GM12873 (cell line): ENCODE measurements around the gene MAPKAP1.

Source experiments
- TF ChIP-seq, protein P1 (sequence below): IDR thresholded peaks from 2 replicates; pipeline ENCODE4 v1.5.1; 2012; ENCODE audit warnings: low read depth, mild to moderate bottlenecking, moderate library complexity, low read length, control low read depth; ENCODE audit not compliant: insufficient read depth; ENCODE audit errors: missing control alignments

Gene MAPKAP1

DNA sequence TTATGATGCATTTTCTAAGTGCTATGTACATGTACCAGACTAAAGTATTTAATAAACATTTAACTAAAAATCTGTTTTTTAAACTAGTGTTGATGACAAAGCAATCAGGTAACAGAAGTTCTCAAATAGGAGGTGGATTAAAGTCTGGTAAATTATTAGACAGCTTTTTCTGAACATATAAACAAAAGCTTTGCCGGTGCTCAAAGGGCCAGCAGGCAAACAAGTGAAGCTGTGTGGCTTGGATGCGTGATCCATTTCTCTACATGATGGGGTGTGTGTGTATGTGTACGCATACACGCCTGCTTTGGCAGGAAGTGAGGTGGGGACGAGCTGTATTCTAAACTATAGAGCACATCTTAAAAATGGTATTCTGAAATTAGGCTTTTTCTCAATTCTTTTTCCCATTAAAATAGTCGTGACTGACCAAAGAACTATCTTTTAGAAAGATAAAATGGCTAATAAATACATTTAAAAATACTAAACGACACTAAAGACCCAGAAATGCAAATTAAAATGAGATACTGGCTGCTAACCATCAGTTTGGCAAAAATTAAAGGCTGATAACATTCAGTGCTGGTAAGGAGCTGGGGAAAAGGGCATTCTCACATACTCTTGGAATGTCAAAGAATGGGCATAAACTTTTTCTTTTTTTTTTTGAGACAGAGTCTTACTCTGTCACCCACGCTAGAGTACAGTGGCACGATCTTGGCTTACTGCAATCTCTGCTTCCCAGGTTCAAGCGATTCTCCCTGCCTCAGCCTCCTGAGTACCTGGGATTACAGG lies 174.0 kb downstream of the MAPKAP1 start:
- TF ChIP-seq, protein P1, sequence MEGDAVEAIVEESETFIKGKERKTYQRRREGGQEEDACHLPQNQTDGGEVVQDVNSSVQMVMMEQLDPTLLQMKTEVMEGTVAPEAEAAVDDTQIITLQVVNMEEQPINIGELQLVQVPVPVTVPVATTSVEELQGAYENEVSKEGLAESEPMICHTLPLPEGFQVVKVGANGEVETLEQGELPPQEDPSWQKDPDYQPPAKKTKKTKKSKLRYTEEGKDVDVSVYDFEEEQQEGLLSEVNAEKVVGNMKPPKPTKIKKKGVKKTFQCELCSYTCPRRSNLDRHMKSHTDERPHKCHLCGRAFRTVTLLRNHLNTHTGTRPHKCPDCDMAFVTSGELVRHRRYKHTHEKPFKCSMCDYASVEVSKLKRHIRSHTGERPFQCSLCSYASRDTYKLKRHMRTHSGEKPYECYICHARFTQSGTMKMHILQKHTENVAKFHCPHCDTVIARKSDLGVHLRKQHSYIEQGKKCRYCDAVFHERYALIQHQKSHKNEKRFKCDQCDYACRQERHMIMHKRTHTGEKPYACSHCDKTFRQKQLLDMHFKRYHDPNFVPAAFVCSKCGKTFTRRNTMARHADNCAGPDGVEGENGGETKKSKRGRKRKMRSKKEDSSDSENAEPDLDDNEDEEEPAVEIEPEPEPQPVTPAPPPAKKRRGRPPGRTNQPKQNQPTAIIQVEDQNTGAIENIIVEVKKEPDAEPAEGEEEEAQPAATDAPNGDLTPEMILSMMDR, result no peak

DNA sequence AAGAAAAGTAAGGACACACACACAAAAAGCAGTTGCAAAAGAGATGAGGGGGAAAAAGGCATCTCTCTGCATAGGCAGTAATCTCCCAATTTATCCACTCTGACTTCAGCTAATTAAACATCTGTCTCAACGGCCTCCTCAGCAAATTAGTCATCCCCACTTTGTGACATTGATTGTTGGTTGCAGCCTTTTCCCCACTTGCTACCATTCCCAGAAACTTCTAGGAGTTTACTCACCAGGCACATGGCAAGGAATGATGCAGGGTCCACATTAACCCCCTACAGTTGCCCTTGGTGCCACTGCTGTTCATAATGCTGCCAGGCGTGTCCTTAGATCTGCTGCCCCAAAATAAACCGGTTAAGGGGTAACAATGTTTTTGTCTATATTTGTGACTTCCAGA lies 174.6 kb downstream of the MAPKAP1 start:
- TF ChIP-seq, protein P1, result no peak

DNA sequence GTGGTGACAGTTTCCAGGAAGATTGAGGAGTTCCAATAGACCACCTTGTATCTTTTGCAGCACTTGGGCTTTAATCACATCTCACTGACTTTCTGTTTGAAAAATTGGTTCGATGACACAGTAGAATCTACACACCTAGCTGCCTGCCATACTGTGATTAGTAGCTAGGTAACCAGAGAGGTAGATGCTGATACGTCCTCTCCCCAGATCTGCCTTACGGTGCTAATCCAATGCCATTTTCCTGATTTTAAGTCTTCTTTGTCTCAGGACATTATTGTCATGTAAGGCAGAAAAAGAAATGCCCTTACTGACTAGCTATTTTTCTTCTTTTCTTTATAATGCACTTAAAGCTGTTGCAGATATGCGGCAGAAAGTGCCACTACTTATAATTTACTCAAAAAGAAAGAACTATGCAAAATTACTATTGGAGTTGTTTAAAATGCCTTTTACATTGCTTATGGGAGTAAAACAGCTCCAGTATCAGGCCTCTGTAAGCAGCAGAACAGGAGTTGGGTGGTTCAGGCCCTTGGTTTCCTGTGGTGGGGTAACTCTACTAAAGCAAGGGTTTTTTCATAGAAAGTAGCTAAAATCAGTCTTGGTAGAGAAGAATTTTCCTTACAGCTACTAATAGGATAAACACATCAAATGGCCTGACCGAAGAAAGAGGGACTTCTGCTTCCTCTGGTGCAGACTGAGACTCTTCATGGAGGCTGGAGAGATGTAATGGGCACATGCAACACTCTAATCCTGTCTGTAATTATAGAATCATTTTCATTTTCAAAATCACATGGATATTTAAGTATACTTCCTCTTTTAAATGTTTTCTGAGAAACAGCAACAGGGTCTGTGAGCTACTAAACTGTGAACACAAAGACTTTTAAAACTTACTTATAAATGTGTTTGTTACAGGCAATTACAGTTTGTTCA lies 177.2 kb downstream of the MAPKAP1 start:
- TF ChIP-seq, protein P1, result no peak

DNA sequence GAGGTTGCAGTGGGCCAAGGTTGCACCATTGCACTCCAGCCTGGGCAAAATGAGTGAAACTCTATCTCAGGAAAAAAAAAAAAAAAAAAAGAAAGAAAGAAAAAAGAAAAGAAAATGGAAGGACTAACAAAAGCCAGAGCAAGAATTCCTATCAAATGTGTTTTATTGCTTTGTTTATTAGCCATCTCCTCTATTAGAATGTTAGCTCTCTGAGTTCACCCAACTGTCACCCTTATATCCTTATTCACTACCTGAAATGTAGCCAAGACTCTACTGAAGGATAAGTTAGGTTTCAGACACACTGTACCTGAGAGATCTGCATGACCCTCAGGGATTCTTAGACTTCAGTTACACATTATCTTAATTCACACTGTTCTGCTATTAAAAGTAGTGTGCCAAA lies 177.9 kb downstream of the MAPKAP1 start:
- TF ChIP-seq, protein P1, result no peak

DNA sequence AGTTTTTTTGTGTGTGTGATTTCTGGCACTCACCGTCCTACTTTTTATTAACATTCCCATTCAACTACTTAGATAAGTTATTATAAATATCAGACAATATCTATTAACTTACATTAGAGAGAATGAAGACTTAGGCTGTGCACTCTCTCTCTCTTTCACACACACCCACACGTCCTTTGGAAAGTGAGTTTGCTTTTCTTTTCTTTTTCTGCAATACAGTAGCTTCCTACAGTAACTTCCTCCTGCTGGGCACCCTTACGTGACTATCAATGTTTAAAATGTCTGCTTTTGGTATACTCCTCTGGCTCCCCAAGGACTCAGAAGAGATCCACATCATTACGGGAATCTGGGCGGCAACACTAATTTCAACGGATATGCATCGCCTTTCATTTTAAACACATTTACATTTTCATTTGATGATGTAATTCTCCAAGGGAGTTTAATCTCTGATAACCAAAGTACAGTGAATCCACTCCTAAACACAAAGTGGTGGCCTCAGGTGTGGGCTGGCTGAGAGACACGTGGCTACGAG lies 179.5 kb downstream of the MAPKAP1 start:
- TF ChIP-seq, protein P1, result no peak

DNA sequence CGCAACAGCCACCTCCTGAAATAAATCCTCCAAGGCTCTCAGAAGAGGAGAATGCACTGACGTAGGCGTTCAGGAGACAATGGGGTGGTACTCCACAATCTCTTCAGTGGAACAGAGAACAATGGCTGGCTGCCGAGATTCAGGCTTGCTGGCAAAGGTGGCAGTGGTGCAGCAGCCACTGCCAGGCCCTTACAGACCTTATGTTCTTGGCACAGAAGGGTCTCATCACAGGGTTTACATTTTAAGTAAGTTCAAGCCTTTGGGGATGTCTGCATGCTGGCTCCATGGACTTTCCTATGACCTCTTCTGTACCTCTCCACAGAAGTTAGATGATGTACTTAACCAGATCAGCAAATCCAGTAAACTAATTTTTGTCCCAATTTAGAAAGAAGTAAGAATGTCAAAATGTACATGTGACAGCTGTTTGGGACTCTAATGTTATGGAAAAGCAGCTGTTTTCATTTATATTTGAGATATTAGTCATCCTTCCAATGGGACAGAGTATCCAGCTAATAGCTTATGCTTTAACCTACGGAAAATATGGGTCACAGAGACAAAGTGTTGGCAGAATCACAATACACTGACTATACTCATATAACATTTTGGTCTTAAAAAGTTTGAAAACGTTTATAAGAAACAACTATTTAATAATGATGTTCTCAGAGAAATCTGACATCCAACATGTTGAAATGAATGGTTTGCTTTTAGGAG lies 180.9 kb downstream of the MAPKAP1 start:
- TF ChIP-seq, protein P1, result no peak
